ENCODE measurements around the gene SPHKAP.
"Not testable (repeated sequence)": the region's sequence is repeated elsewhere in the genome, so short reads cannot be mapped to it uniquely, and the experiment has no call there.

Gene SPHKAP

DNA sequence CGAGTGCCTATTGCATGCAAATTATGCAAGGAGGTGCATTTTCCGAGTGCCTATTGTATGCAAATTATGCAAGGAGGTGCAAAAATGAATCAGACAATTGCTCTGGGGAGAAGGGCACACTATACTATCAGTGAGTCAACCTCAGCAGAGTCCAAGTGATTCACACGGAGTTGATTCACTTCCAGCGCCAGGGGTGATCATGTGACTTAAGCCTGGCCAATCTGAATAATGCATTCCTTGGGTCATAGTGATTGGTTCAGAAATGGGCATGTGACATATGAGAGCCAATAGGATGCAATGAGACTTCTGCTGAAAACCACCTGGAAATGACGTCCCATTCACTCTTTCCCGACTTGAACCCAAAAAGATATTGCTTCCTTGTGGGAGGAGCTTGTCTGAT lies 157.9 kb downstream of the SPHKAP start:
- DNase-seq, result no peak

DNA sequence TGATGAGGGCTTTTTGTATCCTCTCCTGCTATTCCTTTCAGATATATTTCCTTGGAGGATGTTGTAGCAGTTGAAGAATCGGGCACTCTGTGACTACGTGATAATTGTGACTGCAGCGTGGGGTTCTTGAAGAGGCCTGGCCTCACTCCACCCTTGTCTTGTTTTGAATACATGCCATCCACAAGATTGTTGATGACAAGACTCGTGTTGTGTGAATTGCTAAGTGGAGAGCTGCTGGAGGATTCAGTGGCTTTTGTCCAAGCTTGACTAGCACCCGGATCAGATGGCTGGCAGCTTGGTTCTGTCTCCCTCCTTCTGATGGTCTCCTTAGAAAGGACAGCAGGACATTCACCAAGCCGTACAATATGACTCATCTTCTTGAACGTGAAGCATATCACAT lies 163.2 kb downstream of the SPHKAP start:
- no peak for DNase-seq

DNA sequence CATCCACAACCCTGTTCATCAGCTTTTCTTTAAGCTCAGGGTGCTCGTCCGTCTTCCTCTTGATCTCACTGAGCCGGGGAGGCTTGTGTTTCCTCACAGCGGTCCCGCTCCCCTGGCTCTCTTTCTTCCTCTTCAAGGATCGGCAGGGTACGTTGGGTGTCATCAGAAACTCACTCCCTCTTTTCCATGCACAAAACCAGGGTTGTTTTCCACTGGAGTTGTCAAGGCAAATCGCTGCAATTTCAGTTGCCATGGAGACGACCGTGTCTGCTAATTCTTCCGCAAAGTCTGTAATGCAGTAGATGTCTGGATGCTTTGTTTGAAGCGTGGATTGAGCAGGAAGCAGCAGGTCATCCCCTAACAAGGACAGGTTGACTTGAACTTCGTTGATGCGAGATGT lies 163.7 kb downstream of the SPHKAP start:
- DNase-seq, result no peak

DNA sequence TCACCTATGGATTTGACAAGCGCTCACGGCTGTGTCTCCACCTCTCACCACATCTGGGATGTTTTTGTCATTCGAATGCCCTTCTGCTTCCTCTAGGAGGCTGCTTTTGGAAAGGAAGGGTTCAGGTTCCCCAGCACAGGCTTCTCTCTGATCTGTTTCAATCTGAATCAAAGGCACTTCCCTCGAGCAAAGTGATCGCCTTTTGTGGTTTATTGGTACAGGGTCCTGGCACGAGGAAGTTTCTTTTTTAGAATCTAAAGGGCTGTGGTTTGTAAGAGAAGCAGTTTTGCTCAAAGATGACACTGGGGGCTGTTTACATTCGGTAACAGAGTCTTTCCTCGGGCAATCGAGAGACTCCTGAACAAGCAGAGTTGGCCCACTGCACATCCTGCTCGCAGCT lies 165.1 kb downstream of the SPHKAP start:
- no peak for DNase-seq

DNA sequence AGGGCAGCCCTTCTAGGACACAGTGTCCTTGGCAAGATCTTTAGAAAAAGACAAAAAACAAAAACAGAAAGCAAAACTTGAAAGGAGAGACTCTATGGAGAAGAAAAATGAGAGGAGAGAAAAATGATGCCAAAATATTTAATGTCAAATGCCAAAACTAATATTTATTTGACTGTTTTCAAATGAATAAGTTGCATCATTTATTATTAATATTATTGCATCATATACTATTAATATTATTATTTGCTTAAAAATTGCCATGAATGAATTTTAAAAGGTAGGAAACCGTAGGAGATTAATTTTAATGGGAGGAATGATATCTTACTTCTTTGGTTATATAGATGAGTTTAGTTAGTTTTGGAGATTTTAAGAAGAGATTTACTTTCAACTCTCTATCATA lies 165.7 kb downstream of the SPHKAP start:
- DNase-seq, result no peak

DNA sequence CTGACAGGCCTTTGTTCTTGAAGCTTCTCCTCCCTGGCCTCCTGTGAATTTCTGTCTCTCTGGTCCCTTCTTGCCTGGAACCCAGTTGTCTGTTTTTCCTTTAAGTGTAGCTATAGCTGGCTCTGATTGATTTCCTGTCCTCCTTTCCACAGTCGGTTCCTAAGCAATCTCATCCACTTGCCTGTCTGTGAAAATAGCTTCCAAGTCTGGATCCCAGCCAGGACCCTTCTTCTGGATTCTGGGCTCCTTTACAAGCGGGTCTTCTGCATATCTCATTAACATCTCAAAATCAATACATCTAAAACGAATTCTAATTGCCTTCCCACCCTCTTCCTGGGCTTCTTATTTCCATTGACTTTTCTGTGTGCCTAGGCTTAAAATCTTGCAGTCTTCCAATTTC lies 185.1 kb downstream of the SPHKAP start:
- DNase-seq, result no peak

DNA sequence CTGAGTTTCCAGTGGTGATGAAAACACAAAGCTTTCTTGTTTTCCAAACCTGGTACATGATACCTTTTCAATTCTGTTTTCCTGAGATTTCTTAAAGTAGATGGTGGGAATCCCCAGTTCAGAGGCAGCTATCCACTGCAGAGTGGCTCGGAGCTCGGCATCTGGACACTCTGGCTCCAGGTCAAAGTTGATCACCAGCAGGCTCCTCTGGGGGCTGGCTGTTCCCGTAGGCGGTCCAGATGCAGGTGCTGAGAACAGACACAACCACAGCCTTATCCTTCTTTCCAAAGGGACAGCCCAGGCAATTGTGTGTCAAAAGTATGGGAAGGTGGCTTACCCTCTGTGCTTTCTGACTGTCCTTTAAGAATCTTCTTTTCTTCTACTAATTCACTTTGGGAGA lies 190.6 kb downstream of the SPHKAP start:
- DNase-seq, result no peak

DNA sequence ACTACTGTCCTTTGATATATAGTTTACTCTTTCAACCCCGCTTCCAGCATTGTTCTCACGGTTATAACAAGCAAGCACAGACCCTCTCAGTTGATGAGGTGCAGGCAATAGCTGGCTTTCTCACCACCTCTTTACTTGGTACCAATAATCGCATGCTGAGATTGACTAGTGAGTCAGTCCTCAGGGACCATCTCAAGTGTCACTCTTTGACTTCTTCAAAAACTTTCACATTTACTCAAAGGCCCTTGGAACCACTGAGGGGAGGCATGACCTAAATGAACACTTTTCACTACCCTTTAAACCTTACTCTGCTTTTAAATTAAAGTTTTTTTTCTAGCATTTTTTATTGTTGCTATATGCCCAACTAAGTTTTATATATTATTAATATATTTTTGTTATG lies 208.2 kb downstream of the SPHKAP start:
- no peak for DNase-seq

DNA sequence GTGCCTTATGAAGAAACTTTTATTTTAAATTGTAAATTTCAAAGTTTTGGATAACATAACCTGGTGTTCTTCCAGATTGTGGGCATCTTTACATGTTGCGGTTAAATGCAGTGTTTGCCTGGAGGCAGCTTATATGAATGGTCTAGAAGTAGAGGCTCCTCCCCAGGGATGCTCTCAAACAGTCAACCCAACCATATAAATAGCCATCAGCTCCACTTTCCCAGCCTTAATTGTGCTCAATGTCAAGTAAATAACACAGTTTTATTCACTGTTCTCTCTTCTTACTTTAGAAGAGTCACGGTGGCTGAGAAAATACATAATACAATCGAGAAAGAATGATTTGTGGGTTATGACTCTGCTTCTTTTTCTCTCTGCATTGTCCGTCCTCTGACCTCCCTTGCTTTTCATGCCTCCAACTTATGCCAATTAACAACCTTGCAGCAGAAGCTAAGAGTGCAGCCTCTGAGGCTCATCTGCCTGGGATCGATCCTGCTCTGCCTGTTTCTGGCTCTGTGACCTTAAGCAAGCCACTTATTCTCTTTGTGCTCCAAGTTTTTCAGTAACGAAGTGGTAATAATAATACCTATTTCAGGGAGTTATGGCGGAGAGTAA lies 209.8 kb downstream of the SPHKAP start:
- no peak for DNase-seq

DNA sequence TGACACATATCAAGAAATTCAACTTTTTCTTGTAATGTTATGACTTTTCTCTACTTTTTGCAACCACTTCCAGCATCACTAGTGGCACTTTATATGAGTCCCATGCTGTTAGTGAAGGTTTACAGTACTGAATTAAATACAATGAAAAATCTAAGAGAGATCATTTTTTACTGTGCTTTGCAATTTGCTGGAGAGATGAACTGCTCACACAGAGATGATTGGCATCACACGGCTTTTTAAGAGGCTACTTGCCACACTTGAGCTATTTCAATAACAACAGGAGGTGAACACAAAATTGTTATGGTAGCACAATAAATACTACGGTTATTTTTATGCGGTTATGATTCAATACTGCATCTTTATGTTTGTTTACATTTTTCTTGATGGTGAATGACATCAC lies 221.2 kb downstream of the SPHKAP start:
- no peak for DNase-seq

DNA sequence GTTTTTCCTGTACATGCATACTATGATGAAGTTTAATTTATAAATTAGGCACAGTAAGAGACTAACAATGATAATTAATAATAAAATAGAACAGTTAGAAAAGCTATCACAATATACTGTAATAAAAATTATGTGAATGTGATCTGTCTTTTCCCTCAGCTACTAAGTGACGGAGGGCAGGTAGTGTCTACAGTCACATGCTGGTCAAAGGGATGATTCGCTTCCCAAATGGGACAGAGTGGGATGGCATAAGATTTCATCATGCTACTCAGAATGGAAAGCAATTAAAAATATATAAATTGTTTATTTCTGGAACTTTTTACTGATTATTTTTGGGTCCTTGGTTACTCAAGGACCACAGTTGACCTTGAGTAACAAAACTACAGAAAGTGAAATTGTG lies 238.5 kb downstream of the SPHKAP start:
- DNase-seq, result no peak

DNA sequence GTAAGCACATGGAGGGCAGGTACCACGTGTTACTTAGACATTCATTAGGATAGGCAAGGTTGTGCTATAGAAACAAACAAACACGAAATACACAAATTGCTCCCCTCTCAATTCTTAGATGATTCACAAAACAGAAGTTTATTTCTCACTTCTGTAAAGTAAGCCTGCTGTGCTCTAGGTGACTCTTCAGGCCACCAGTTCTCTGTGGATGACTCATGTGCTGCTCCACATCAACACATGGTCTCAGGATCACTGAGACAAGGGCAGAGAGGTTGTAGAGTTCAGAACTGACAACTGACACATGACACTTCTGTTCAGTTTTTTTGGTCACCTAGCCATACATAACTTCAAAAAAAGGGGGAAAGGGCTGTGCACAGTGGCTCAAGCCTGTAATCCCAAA lies 239.5 kb downstream of the SPHKAP start:
- DNase-seq, result no peak

DNA sequence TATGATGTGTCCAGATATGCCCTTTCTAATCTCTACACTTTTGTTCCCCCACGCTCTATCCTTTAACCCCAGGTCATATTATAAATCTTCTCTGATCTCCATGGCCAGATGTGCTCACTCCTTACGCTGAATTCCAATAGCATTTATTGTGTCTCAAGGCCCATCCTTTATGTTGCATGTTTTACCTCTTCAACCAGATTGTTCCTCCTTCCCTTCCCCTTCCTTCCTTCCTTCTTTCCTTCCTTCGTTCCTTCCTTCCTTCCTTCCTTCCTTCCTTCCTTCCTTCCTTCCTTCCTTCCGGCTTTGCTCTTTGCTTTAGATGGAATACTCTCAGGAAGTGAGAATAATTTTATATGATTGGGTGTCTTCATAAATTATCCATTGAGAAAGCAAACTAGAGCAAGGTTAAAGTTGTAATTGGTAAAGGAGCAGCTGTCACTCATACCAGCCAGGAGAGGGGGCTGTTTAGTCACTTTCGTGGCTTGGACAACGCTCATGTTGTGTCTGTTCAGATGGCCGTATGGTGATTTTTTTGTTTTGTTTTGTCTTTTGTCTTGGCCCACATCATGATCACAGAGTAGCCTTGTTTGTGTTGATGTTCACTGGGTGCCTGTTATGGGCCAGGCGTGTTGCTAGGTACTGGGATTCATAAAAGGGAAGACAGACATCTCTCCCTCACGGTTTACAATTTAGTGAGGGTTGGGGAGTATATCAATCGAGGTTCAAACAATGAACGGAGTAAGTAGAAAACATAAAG lies 242.0 kb downstream of the SPHKAP start:
- no peak for DNase-seq

DNA sequence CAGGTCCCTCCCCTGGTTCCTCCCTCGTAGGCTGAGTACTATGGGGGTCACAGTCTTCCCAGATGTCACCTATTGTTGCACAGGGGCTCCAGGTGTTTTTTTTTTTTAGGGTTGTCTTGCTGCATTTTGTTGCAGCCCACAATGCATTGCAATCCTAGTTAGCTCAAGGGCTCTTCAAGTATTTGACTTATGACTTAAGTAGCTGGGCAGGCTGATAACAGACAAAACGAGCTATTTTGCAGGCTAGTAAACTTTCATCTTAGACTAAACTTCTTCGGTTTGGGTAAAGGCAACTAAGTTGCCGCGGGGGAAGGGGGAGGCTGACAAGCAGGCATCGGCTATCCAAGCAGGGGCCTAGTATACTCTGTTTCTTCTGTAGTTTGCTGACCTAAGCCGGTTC lies 245.2 kb downstream of the SPHKAP start:
- DNase-seq, result not testable (repeated sequence)

DNA sequence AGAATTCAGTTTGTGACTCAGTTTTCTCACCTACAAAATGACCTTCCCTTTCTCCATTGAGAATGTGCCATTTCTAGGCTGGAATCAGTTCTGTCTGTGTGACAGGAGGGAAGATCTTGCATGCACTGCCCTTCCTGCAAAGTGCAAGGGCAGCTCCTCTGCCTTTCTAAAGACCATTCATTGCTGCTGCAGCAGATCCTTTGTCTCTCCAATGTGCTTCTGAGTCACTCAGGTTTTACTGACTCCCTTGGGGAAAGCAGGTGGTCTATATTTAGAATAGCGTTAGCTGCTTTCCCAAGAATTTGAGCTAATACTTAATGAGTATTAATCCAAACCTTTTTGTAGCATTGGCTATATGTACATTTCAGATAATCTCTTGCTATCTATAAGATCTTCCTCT lies 247.6 kb downstream of the SPHKAP start:
- DNase-seq, result no peak

DNA sequence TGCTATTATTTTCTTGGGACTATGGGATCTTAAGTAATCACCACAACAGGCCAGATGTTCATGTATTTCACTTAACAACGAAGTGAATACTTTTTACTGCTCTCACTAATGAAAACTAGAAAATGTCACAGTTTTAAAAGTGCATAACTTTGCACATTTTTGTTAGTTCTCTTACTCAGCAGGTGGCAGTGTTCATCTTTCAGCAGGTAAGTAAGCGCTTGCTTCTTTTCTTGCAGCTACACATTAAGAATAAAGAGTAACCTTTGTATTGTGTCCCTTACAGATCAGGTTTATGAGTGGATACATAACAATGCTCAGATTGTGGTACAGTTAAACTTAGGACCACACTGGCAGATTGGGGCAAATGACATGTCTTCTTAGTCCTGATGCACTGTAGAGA lies 249.1 kb downstream of the SPHKAP start:
- no peak for DNase-seq

DNA sequence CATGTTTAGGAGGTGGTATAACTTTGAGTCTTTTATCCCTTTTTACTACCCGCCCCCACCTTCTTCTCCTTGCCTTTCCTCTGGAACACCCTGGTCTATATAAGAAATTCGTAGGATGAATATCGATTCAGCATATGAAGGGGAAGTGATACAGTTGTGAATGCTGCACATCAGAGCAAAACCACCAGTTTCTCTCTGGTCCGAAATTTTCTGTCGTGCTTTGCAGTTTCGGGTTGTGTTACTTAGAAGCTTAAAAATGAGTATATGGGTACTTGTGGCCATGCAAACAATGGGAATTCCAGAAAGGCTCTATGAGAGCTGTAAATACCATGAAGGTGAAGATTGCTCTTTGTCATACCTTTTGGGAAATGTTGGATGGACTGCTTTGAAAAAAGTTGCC lies 249.5 kb downstream of the SPHKAP start:
- no peak for DNase-seq

Measured in activated gamma-delta T cell (primary cell).